Liver (tissue), 9 donors: Measurements from ENCODE around the gene YPEL5. TPM values are rescaled to one million over a fixed set of nuclear protein-coding genes. Genes with fewer than 3 reads are reported as not detected.
A peak's percentile ranks its signal among the peaks of the same experiment; 100 is the strongest.

Experiments
- DNase-seq: peaks from one replicate; pipeline ENCODE4 v3.0.0-alpha.2; 2017; ENCODE audit warnings: low spot score
- H3K27ac ChIP-seq, 2 donors: one replicate each; pipeline ENCODE4 v1.7.0; 2013; ENCODE audit warnings: inconsistent platforms in 2 of 2, low read length in 2 of 2, control low read depth in 1 of 2, low read depth in 1 of 2, mild to moderate bottlenecking in 1 of 2
- H3K27me3 ChIP-seq, 4 donors: one replicate each; pipeline versions ENCODE4 v1.6.1 to v1.7.0; 2013; ENCODE audit warnings: low read length in 3 of 4, inconsistent platforms in 1 of 4, mild to moderate bottlenecking in 1 of 4, moderate library complexity in 1 of 4; ENCODE audit not compliant: control insufficient read depth in 4 of 4, insufficient read depth in 4 of 4
- H3K36me3 ChIP-seq, 4 donors: one replicate each; pipeline versions ENCODE4 v1.6.1 to v1.7.0; 2013; ENCODE audit warnings: low read length in 3 of 4, mild to moderate bottlenecking in 3 of 4, low read depth in 1 of 4, moderate library complexity in 1 of 4; ENCODE audit not compliant: control insufficient read depth in 4 of 4, insufficient read depth in 3 of 4
- H3K4me1 ChIP-seq, 4 donors: one replicate each; pipeline versions ENCODE4 v1.6.1 to v1.7.0; 2013; ENCODE audit warnings: low read length in 3 of 4, mild to moderate bottlenecking in 3 of 4, moderate library complexity in 1 of 4; ENCODE audit not compliant: control insufficient read depth in 4 of 4, insufficient read depth in 4 of 4
- H3K4me3 ChIP-seq, 3 donors: one replicate each; pipeline versions ENCODE4 v1.6.1 to v1.7.0; 2013; ENCODE audit warnings: low read length in 3 of 3, control low read depth in 1 of 3, low read depth in 1 of 3, mild to moderate bottlenecking in 1 of 3
- H3K9ac ChIP-seq, 2 donors: one replicate each; pipeline ENCODE4 v1.7.0; 2013; ENCODE audit warnings: low read length in 2 of 2, mild to moderate bottlenecking in 2 of 2, moderate library complexity in 2 of 2, control low read depth in 1 of 2, low read depth in 1 of 2
- H3K9me3 ChIP-seq, 4 donors: one replicate each; pipeline versions ENCODE4 v1.6.1 to v1.7.0; 2013; ENCODE audit warnings: low read length in 3 of 4; ENCODE audit not compliant: control insufficient read depth in 4 of 4
- ATF3 ChIP-seq: IDR thresholded peaks from 2 replicates; pipeline ENCODE4 v1.6.1; 2016; ENCODE audit warnings: antibody characterized with exemption
- CTCF ChIP-seq: fragments of 150-350 bp; IDR thresholded peaks from 2 replicates; pipeline ENCODE4 v1.5.1; 2017; ENCODE audit warnings: improper control_type of control experiment, low read depth, low read length; ENCODE audit not compliant: missing input control
- EGR1 ChIP-seq, 2 donors: IDR thresholded peaks; 2 replicates each; pipeline ENCODE4 v1.6.1; 2016 to 2018; ENCODE audit warnings: antibody characterized with exemption in 2 of 2, low read depth in 2 of 2
- FOXA1 ChIP-seq: IDR thresholded peaks from 2 replicates; pipeline ENCODE4 v1.6.1; 2016; ENCODE audit warnings: antibody characterized with exemption
- FOXA2 ChIP-seq: IDR thresholded peaks from 2 replicates; pipeline ENCODE4 v1.6.1; 2016; ENCODE audit warnings: antibody characterized with exemption
- GABPA ChIP-seq, 2 donors: IDR thresholded peaks in 1 of 2; conservative IDR thresholded peaks in 1 of 2; 2 replicates each; pipeline ENCODE4 v1.6.1; 2016; ENCODE audit warnings: antibody characterized with exemption in 2 of 2, mild to moderate bottlenecking in 1 of 2, moderate library complexity in 1 of 2
- HNF4A ChIP-seq, 2 donors: conservative IDR thresholded peaks; 2 replicates each; pipeline ENCODE4 v1.6.1; 2016; ENCODE audit warnings: antibody characterized with exemption in 2 of 2, mild to moderate bottlenecking in 2 of 2
- HNF4G ChIP-seq: IDR thresholded peaks from 2 replicates; pipeline ENCODE4 v1.6.1; 2016; ENCODE audit warnings: antibody characterized with exemption
- JUND ChIP-seq, 2 donors: IDR thresholded peaks; 2 replicates each; pipeline ENCODE4 v1.6.1; 2016; ENCODE audit warnings: antibody characterized with exemption in 2 of 2
- RAD21 ChIP-seq, 2 donors: IDR thresholded peaks; 2 replicates each; pipeline ENCODE4 v1.6.1; 2016; ENCODE audit warnings: antibody characterized with exemption in 2 of 2, mild to moderate bottlenecking in 2 of 2
- TAF1 ChIP-seq: conservative IDR thresholded peaks from 2 replicates; pipeline ENCODE4 v1.6.1; 2016; ENCODE audit warnings: antibody characterized with exemption, mild to moderate bottlenecking
- YY1 ChIP-seq: IDR thresholded peaks from 2 replicates; pipeline ENCODE4 v1.6.1; 2016; ENCODE audit warnings: antibody characterized with exemption, mild to moderate bottlenecking
- WGBS: extraction: QIAGEN DNeasy Blood & Tissue Kit; methylation state at CpG from one replicate; pipeline ENCODE4 v1.1.7; 2013; 5-methylcytosine and 5-hydroxymethylcytosine counted together
- polyA plus RNA-seq, 2 donors: library from polyadenylated mRNA; stranded (reverse) in 1 of 2; unstranded in 1 of 2; fragments of 200-250 nt in 1 of 2; fragments of >200 nt in 1 of 2; fragmentation: Nextera tagmentation in 1 of 2; extraction: Ambion mirVana in 1 of 2; gene quantifications; one replicate each; pipeline versions ENCODE4 v1.2.1 to v1.2.3, GENCODE V29; 2013 to 2015
- total RNA-seq, 2 donors: library from RNA; depleted of rRNA; stranded (reverse); fragments of >200 nt; gene quantifications; one replicate each; pipeline ENCODE4 v1.2.3, GENCODE V29; 2014
- TF ChIP-seq, protein P1 (sequence below): IDR thresholded peaks from 2 replicates; pipeline ENCODE4 v1.6.1; 2016; ENCODE audit warnings: antibody characterized with exemption
- donor health status: healthy.
- donor health status: healthy.
- donor health status: healthy.
- donor health status: healthy.
- donor health status: healthy.

The YPEL5 gene
- total and polyA plus RNA-seq, 4 donors, result 20.4 to 62.8 (median 36.5) TPM

DNA sequence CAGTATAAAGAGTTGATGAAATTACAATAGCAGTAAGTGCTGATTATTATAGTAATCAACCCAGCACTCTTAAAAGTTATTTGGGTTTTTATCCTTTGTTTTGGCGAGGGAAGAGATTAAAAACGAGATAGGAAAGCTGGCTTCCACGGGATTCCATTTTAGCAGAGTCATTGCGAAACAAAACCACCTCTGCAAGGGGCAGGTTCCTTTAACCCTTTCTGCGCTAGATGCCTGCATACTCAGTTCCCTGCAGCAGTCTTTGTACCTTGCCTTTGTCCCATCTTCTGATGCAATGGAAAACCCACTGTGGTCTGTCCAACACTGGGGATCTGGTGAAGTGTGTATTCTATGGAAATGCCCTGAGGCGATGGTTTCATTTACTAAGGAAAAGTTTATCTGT lies 2.7 kb downstream of the YPEL5 start:
- DNase-seq, result no peak
- WGBS, result 38% methylated on average over 6 of the region's 6 CpGs
- Histone ChIP-seq H3K27me3 (no peaks in the 10 kb centered on the region), H3K36me3 (peaks cover 0 to 12% (median 2%) of the 10 kb centered on the region in 4 donors), H3K9ac (no peak overlapping the region), H3K4me3 (no peak overlapping the region), H3K27ac (no peak overlapping the region), H3K4me1 (peaks cover 6 to 33% (median 20%) of the 10 kb centered on the region in 4 donors), H3K9me3 (no peaks in the 10 kb centered on the region)
- TF ChIP-seq HNF4A (conservative IDR thresholded peaks at IDR 0.05) (peak in 1 of 2 donors; percentile 60), JUND (IDR thresholded peaks at IDR 0.05) (no peak), HNF4G (no peak), EGR1 (IDR thresholded peaks at IDR 0.05; ENCODE audit: low read depth in 2 of 2) (no peak)
- TF ChIP-seq, protein P1, sequence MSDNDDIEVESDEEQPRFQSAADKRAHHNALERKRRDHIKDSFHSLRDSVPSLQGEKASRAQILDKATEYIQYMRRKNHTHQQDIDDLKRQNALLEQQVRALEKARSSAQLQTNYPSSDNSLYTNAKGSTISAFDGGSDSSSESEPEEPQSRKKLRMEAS, result no peak

- 78% methylated on average over 1 of the region's 1 CpG for WGBS
- no peak for TF ChIP-seq YY1
- no peak for TF ChIP-seq GABPA (IDR thresholded peaks at IDR 0.05 in 1 of 2, conservative IDR thresholded peaks at IDR 0.05 in 1 of 2)
- TF ChIP-seq, protein P1, result no peak
- TF ChIP-seq TAF1, result no peak
- TF ChIP-seq EGR1 (IDR thresholded peaks at IDR 0.05; ENCODE audit: low read depth in 2 of 2), result no peak
- no peak for TF ChIP-seq HNF4G
- TF ChIP-seq FOXA1, result no peak
- H3K27ac ChIP-seq, result no peak overlapping the region
- no peak for DNase-seq
- no peak overlapping the region for H3K9ac ChIP-seq
- H3K36me3 ChIP-seq, result peaks cover 0 to 12% (median 2%) of the 10 kb centered on the region in 4 donors
- H3K9me3 ChIP-seq, result no peaks in the 10 kb centered on the region
- H3K4me3 ChIP-seq, result no peak overlapping the region
- peaks cover 8 to 36% (median 20%) of the 10 kb centered on the region in 4 donors for H3K4me1 ChIP-seq
- no peaks in the 10 kb centered on the region for H3K27me3 ChIP-seq
Observed at GRCh38 chr2:30149976-30150375, 3.2 kb downstream of the YPEL5 start.

DNA sequence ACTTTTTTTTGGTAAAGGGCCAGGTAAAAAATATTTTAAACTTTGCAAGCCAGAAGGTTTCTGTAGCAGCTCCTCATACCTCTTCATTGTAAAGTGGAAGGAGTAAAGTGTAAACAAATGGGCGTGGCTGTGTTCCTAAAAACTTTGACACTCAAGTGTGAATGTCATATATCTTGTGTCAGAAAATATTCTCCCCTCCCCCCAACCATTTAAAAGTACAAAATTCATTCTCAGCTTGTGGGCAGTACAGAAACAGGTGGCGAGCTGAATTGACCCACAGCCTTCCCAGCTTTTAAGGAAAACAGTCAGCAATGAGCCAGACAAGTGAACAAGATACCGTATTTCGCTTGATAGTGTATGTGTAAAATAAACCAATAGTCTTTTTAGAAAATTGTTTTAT lies 4.0 kb downstream of the YPEL5 start:
- H3K9ac ChIP-seq, result no peak overlapping the region
- peaks cover 10 to 38% (median 22%) of the 10 kb centered on the region in 4 donors for H3K4me1 ChIP-seq
- H3K4me3 ChIP-seq, result no peak overlapping the region
- no peak for DNase-seq
- TF ChIP-seq TAF1 (no peak), CTCF (no peak), RAD21 (IDR thresholded peaks at IDR 0.05) (no peak), HNF4G (no peak), ATF3 (no peak), FOXA2 (no peak), GABPA (IDR thresholded peaks at IDR 0.05 in 1 of 2, conservative IDR thresholded peaks at IDR 0.05 in 1 of 2) (no peak)
- peaks cover 0 to 12% (median 2%) of the 10 kb centered on the region in 4 donors for H3K36me3 ChIP-seq
- WGBS, result 81% methylated on average over 4 of the region's 4 CpGs
- H3K27ac ChIP-seq, result no peak overlapping the region
- no peaks in the 10 kb centered on the region for H3K9me3 ChIP-seq
- no peaks in the 10 kb centered on the region for H3K27me3 ChIP-seq
